Vagina (tissue), 2 donors: ENCODE data around the gene LRFN5. TPM values are rescaled to one million over a fixed set of nuclear protein-coding genes. Genes with fewer than 3 reads are reported as not detected.

Experiments used
- DNase-seq, 2 donors: peaks; one replicate each; pipeline ENCODE4 v3.0.0-alpha.2; 2017; ENCODE audit errors: extremely low spot score in 2 of 2
- H3K27ac ChIP-seq: fragments of 200-600 bp; sonication (generic); one replicate; pipeline ENCODE4 v1.5.1; 2019
- H3K27me3 ChIP-seq: fragments of 200-600 bp; sonication (generic); one replicate; pipeline ENCODE4 v1.5.1; 2019
- H3K36me3 ChIP-seq, 2 donors: fragments of 200-600 bp; sonication (generic); one replicate each; pipeline ENCODE4 v1.5.1; 2017 to 2019
- H3K4me1 ChIP-seq: fragments of 200-600 bp; sonication (generic); one replicate; pipeline ENCODE4 v1.5.1; 2019
- H3K4me3 ChIP-seq, 2 donors: fragments of 200-600 bp; sonication (generic); 1 replicate in 1 of 2; 2 replicates in 1 of 2; pipeline ENCODE4 v1.5.1; 2016 to 2019
- H3K9me3 ChIP-seq: fragments of 200-600 bp; sonication (generic); one replicate; pipeline ENCODE4 v1.5.1; 2019
- CTCF ChIP-seq, 3 experiments: fragments of 450-650 bp in 2 of 3; fragments of 200-600 bp in 1 of 3; sonication (generic) in 1 of 3; IDR thresholded peaks; one replicate each; pipeline ENCODE4 v1.5.1; 2017 to 2019; ENCODE audit warnings: antibody characterized with exemption in 3 of 3, mild to moderate bottlenecking in 2 of 3, moderate library complexity in 2 of 3
- POLR2A ChIP-seq, 2 donors: fragments of 450-650 bp; IDR thresholded peaks; one replicate each; pipeline ENCODE4 v1.6.1; 2017; ENCODE audit warnings: antibody characterized with exemption in 2 of 2, mild to moderate bottlenecking in 2 of 2, moderate library complexity in 2 of 2
- POLR2AphosphoS5 ChIP-seq, 2 donors: sonication (generic); formaldehyde crosslinking; IDR thresholded peaks; one replicate each; pipeline ENCODE4 v1.9.0; 2017; ENCODE audit warnings: antibody characterized with exemption in 2 of 2, mild to moderate bottlenecking in 2 of 2, low read depth in 1 of 2; ENCODE audit not compliant: insufficient read depth in 1 of 2
- intact Hi-C: fragments of 100-400 bp; cut with DNase I; formaldehyde crosslinking; loops from one replicate; pipeline ENCODE4 v1.15.1; 2023
- total RNA-seq: library from RNA; depleted of rRNA; stranded (reverse); fragments of >200 nt; gene quantifications from one replicate; pipeline ENCODE4 v1.2.3, GENCODE V29; 2016

Gene LRFN5
- total RNA-seq, 1 donor from 2014 or later, result 197 TPM

GRCh38 chr14:41873686-41874317 lies 267.1 kb downstream of the LRFN5 start:
- no peak for DNase-seq
- intact Hi-C loops, result no loop called here
- TF ChIP-seq POLR2A (IDR thresholded peaks at IDR 0.05) (no peak), CTCF (IDR thresholded peaks at IDR 0.05) (no peak), POLR2AphosphoS5 (IDR thresholded peaks at IDR 0.05; ENCODE audit: insufficient read depth in 1 of 2, low read depth in 1 of 2) (no peak)
- Histone ChIP-seq H3K27ac (no peak overlapping the region), H3K4me3 (no peak overlapping the region), H3K27me3 (no peaks in the 10 kb centered on the region), H3K4me1 (no peaks in the 10 kb centered on the region), H3K9me3 (no peaks in the 10 kb centered on the region), H3K36me3 (no peaks in the 10 kb centered on the region)

- no peak overlapping the region for H3K27ac ChIP-seq
- intact Hi-C loops, result no loop called here
- H3K36me3 ChIP-seq, result no peaks in the 10 kb centered on the region
- H3K27me3 ChIP-seq, result no peaks in the 10 kb centered on the region
- H3K9me3 ChIP-seq, result no peaks in the 10 kb centered on the region
- no peak for DNase-seq
- H3K4me3 ChIP-seq, result no peak overlapping the region
- TF ChIP-seq POLR2AphosphoS5 (IDR thresholded peaks at IDR 0.05; ENCODE audit: insufficient read depth in 1 of 2, low read depth in 1 of 2) (no peak), CTCF (IDR thresholded peaks at IDR 0.05) (no peak), POLR2A (IDR thresholded peaks at IDR 0.05) (no peak)
- H3K4me1 ChIP-seq, result no peaks in the 10 kb centered on the region
These were observed 268.4 kb downstream of the LRFN5 start for GRCh38 chr14:41875116-41875515.

GRCh38 chr14:41878321-41878720 lies 271.6 kb downstream of the LRFN5 start:
- Histone ChIP-seq H3K4me1 (no peaks in the 10 kb centered on the region), H3K27me3 (no peaks in the 10 kb centered on the region), H3K9me3 (no peaks in the 10 kb centered on the region), H3K4me3 (no peak overlapping the region), H3K36me3 (no peaks in the 10 kb centered on the region), H3K27ac (no peak overlapping the region)
- no peak for TF ChIP-seq POLR2A (IDR thresholded peaks at IDR 0.05)
- no peak for TF ChIP-seq POLR2AphosphoS5 (IDR thresholded peaks at IDR 0.05; ENCODE audit: insufficient read depth in 1 of 2, low read depth in 1 of 2)
- no peak for TF ChIP-seq CTCF (IDR thresholded peaks at IDR 0.05)
- DNase-seq, result no peak
- intact Hi-C loops, result no loop called here

GRCh38 chr14:41891624-41892023 lies 284.9 kb downstream of the LRFN5 start:
- no peaks in the 10 kb centered on the region for H3K36me3 ChIP-seq
- DNase-seq, result no peak
- no peak for TF ChIP-seq CTCF (IDR thresholded peaks at IDR 0.05)
- no peak for TF ChIP-seq POLR2AphosphoS5 (IDR thresholded peaks at IDR 0.05; ENCODE audit: insufficient read depth in 1 of 2, low read depth in 1 of 2)
- TF ChIP-seq POLR2A (IDR thresholded peaks at IDR 0.05), result no peak
- H3K9me3 ChIP-seq, result no peaks in the 10 kb centered on the region
- no peaks in the 10 kb centered on the region for H3K4me1 ChIP-seq
- intact Hi-C loops, result no loop called here
- H3K27me3 ChIP-seq, result no peaks in the 10 kb centered on the region
- H3K27ac ChIP-seq, result no peak overlapping the region
- H3K4me3 ChIP-seq, result no peak overlapping the region

- H3K36me3 ChIP-seq, result no peaks in the 10 kb centered on the region
- no peaks in the 10 kb centered on the region for H3K4me1 ChIP-seq
- H3K27ac ChIP-seq, result no peak overlapping the region
- TF ChIP-seq CTCF (IDR thresholded peaks at IDR 0.05), result no peak
- no peak for TF ChIP-seq POLR2AphosphoS5 (IDR thresholded peaks at IDR 0.05; ENCODE audit: insufficient read depth in 1 of 2, low read depth in 1 of 2)
- intact Hi-C loops, result no loop called here
- no peaks in the 10 kb centered on the region for H3K27me3 ChIP-seq
- no peak overlapping the region for H3K4me3 ChIP-seq
- H3K9me3 ChIP-seq, result no peaks in the 10 kb centered on the region
- DNase-seq, result no peak
These were observed 292.7 kb downstream of the LRFN5 start for GRCh38 chr14:41899416-41899815.
